Neural cell (in vitro differentiated cells): ENCODE data around the gene CSDE1.

Experiments
- CTCF ChIP-seq: fragments of 450-650 bp; IDR thresholded peaks from 2 replicates; pipeline ENCODE4 v1.5.1; 2014; ENCODE audit warnings: antibody characterized with exemption, mild to moderate bottlenecking, moderate library complexity; ENCODE audit not compliant: poor library complexity, severe bottlenecking
- POLR2AphosphoS5 ChIP-seq: IDR thresholded peaks from 2 replicates; pipeline ENCODE4 v1.6.1; 2012
- RAD21 ChIP-seq: fragments of 450-650 bp; conservative IDR thresholded peaks from 2 replicates; pipeline ENCODE4 v1.6.1; 2014; ENCODE audit warnings: antibody characterized with exemption, mild to moderate bottlenecking, moderate library complexity

DNA sequence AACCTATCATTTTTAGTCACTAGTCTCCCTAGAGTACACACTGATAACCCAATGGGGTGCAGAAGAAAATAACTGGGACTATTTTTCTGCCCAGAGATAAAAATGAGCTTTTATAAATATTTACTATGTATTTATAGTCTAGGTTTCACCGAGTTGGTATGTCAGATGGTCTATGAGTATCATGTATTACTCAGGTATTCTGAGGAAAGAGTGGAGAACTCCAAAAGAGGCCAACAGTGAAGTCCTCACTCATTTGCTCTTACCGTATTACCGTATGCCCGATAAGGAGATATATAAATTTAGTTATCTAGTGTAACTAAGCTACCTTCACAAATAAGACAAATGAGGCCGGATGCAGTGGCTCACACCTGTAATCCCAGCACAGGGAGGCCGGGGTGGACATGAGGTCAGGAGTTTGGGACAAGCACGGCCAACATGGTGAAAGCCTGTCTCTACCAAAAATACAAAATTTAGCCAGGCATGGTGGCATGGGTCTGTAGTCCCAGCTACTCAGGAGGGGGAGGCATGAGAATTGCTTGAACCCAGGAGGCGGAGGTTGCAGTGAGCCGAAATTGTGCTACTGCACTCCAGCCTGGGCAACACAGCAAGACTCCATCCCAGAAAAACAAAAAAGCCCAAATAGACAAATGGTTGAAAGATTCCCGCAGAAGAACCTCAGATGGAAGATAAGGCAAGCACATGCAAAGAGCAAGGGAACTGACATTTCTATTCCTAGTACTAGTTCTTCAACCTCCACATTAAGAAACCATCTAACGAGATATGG lies 15.6 kb downstream of the CSDE1 start:
- no peak for TF ChIP-seq RAD21
- TF ChIP-seq CTCF = no peak
- TF ChIP-seq POLR2AphosphoS5 = no peak
